Fibroblast of skin of left quadriceps (primary cell): Measurements from ENCODE around the gene DPP7.

Experiments
- DNase-seq, 2 experiments: peaks; one replicate each; pipeline ENCODE4 v3.0.0-alpha.2; 2013; ENCODE audit warnings: low read depth in 2 of 2

DPP7 gene

DNA sequence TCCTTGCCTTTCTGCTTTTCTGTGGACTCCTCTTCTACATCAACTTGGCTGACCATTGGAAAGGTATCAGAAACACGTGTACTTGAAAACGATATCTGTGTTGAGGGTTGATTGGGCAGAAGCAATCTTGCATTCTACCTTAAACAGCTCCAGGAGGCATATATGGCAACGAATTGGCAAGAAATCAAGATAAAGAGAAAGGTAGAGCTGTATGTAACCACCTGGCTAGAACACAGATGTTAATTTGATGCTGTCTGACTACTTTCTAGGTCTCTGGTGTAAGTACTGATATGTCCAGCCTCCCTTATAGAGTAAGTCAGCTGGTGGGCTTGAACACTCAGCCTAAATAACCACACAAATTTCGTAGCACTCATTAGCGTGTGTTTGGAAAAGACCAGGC is 26.4 kb downstream of the DPP7 start:
- no peak for DNase-seq

DNA sequence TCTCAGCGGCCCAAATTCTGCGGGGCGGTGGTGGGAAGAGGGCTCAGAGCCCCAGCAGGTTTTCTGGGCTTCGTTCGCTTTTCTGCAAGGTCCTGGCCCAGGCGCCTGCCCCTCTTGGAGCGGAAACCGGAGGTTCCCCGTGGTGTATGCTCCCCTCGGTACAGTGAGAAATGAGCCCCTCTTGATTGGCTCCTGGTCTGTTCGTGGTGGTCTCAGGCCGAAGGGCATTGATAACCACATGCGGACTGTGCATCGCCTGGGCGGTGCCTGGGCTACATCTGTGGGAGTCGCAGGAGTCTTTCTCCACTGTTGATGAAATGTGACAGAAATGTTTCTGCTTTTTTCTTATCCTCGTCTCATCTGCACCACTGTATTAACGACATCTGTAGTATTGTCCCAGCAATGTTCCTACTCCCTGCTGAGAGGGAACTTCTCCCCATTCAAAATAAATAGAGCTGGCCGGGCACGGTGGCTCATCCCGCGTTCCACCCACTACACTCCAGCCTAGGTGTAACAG is 27.1 kb downstream of the DPP7 start:
- no peak for DNase-seq

DNA sequence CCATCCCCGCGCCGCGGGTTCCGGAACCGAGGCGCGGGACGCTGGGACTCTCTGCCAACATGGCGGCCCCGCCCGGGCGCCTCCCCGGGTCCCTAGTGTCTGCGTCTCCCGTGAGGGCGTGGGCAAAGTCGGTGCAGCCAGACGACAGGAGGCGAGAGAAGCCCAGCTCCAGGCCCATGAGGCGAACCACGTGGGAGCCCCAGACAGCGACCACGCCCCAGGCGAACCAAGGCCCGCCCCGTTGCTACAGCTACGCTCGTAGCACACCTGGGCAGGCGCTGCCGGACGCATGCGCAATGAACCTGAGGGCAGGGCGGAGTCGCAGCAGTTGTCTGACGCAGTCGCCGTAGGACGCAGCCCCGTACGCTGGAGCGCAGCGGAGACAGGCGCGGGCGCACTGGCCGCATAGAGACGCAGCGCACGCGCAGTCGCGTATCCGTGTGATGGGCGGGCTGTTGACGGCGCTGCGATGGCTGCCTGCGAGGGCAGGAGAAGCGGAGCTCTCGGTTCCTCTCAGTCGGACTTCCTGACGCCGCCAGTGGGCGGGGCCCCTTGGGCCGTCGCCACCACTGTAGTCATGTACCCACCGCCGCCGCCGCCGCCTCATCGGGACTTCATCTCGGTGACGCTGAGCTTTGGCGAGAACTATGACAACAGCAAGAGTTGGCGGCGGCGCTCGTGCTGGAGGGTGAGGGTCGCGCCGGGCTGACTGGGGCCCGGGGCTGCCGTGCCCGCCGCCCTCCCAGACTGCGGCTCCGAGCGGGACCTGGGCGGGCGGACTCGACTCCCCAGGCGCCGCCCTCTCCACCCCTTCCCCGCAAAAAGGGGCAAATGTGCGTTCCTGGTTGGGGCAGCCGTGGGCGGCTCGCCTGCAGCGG is 27.8 kb downstream of the DPP7 start, which contains the start of gene MAN1B1:
Gene MAN1B1, plus strand, starts transcription at position 455 of the 878 bp plus-strand sequence. Its CDS starts 15 bp downstream, at position 470.
- DNase-seq = peak; percentile 93 to 94

DNA sequence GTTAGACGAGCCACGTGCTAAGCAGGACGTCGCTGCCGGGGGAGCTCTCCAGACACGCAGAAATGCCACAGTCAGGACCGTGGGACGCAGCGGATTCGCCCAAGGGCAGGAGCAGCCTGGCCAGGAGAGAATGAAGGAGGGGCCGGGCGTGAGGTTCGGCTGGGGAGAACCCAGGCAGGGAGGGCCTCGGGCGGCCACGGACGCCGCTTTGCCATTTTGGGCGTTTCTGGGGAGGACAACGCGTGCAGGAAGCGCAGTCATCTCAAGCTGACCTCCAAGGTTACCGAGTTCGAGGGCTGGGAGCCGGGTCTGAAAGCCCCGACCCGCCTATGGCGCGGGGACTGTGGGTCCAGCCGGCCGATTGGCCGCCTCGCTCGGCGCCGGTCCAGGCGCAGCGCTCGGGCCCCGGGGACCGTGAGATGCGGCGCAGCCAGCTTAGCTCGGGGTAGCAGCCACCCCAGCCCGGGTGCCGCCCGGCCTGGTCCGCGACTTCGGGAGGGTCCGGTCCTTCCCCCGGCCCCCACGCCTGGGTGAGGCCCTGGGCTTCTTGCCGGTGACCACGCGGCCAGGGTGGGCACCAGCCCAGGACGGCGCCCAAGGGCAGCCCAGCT is 28.5 kb downstream of the DPP7 start:
- DNase-seq = no peak

DNA sequence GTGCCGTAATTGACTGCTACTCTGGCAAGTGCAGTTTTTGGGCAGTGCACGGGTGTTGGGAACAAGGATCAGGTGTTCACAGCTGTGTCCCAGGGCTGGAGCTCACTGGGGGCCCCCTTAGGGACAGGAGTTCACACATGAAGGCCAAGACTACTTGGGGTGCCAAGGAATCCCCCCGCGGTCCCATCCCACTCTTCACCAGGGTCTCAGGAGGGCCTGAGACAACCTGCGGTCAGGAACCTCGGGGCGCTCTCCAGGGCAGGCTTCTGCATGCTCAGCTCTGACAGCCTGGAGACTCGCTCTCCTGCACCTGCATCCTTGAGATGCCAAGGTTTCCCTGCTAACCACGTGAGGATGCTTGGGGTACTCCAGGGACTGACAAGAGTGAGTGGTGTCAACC is 30.0 kb downstream of the DPP7 start:
- no peak for DNase-seq

DNA sequence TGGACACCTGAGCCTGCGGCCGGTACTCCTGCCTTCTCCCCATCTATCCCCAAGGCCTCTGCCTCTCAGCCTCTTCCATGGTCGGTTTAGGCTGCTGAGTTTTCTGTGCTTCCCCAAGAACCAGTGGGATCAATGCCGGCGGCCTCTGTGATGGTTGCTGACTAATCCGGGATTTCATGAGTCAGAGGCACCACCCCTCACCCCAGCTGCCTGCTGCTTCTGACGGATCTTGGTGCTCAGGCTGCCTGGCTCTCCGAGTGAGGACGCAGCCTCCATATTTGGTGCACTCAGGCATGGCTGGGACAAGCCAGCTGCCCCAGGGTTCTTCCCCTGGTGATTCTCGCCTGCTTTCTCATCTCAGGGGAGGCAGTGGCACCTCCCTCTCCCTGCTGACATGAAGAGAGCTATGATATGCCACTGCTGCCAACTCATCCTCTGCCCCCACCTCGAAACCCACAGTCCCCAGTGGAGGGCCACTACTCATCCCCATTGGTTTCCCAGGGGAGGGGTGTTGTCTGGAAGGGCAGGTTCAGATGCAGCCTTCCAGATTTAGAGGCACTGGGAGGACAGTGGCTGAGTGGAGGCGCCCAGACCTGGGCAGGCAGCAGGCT is 31.0 kb downstream of the DPP7 start:
- DNase-seq = peak; percentile 88 to 89

DNA sequence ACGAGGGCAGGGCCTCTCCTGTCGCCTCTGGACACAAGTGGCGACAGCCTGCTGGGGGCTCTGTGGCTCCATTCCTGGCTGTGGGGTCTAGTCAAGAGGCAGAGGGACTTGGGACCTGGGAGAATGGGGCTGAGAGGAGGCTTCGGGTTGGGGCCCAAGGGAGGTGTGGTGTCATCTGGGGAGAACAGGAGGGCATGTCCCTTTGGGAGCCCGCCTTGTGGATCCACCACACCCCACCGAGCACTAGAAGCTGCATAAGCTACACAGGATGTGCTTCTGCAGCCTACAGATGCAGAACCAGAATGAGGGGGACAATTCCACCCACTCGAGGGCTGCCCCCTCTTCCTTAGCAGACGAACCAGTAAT is 31.6 kb downstream of the DPP7 start:
- DNase-seq = no peak

DNA sequence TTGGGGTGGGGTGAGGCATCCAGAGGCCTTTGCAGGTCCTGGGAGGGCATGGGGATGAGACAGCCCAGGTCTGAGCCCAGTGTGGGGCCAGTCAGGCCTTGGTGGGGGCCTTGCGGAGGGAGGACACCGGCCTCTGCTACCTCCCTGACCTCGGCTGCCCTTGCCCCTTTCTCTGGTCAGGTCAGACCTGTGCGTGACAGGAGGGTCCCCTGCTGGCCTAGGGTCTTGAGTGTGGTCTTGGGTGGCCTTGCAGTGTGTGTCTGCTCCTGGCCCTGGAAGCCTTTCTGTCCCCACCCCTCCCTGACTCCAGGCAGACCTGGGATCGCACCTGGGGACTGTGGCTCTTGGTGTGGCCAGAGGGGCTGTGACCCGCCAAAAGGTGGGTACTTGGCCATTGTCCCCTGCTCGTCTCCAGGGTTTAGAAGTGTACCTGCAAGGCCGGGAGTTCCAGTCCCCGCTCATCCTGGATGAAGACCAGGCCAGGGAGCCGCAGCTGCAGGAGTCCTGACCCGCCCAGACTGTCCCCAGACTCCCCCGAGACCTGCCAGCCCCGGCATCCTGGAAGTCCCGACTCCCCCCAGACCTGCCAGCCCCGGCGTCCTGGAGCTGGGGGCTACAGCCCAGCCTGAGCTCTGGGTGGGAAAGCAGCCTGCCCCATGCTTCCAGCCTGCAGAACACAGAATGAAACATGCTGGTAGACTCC is 32.2 kb downstream of the DPP7 start:
- no peak for DNase-seq

DNA sequence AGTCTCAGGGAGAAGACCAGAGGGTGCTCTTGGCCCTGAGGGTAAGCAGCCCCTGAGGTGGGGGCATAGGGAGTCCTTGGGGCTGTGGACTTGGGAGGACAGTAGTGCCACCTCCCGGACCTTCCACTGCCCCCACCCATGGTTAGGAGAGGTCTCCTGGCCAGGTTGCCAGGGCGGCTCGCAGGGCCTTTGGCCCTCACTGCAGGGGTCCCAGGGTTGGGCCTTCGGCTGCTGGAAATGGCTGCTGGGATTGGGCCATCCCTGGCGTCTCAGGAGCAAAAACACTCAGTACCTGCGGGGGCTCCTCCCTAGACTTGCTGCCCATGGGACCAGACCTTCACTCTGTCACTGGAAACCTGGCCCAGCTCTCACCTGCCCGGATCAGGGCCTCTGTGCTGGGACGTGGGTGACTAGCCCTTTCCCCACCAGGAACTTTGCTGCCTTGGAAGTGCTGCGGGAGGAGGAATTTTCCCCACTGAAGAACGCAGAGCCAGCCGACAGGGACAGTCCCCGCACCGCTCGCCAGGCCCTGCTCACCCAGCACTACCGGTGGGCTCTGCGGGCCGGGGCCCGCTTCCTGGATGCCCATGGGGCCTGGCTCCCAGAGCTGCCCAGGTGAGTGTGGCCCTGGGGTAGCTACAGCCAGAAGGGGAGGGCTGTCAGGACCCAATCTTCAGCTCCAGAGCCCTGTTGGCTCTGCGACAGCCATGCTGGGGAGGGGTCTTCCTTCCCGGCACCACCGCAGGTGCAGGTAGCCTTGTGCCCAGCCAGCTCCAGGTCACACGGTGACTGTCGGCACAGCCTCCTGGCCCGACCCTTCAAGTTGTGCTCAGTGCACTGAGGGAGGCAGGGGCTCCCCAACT is 34.0 kb downstream of the DPP7 start:
- DNase-seq = no peak

DNA sequence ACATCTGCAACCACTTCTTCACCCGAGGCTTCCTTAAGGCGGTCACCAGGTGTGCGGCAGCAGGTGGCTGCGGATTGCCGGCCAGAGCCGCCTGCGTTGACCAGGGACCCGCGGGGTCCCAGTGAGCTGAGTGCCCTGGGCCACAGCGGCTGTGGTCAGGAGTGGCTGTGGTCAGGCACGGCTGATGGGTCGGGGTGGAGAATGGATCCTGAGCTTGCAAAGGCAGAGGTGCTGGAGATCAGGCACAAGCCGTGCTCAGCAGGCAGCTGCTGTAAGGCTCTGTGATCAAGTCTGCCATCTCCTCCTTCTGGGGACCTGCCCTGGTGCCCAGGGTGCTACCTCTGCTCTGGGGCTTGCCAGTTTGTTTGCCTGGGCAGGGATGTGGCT is 35.1 kb downstream of the DPP7 start:
- DNase-seq = no peak

DNA sequence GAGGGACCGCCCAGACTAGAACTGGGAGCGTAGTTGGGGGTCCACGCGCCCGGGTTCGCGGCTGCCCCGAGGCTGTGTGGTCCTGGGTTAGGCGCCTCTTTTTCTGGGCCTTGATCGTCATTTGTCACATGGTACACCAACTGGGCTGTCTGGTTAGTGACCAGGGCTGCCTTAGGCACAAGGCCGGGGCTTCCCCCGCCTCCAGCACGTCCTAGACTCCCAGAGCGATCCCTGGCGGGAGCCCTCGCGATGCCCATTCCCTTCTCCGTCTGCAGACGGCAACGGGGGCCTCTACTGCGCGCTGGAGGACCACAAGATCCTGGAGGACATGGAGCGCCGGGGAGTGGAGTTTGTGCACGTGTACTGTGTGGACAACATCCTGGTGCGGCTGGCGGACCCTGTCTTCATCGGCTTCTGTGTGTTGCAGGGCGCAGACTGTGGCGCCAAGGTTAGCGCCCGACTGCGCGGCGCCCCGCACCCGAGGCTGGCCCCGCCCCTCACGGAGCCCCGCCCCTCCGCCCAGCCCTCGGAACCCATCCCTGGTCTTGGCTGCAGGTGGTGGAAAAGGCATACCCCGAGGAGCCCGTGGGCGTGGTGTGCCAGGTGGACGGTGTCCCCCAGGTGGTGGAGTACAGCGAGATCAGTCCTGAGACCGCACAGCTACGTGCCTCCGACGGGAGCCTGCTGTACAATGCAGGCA is 35.7 kb downstream of the DPP7 start:
- DNase-seq = no peak

DNA sequence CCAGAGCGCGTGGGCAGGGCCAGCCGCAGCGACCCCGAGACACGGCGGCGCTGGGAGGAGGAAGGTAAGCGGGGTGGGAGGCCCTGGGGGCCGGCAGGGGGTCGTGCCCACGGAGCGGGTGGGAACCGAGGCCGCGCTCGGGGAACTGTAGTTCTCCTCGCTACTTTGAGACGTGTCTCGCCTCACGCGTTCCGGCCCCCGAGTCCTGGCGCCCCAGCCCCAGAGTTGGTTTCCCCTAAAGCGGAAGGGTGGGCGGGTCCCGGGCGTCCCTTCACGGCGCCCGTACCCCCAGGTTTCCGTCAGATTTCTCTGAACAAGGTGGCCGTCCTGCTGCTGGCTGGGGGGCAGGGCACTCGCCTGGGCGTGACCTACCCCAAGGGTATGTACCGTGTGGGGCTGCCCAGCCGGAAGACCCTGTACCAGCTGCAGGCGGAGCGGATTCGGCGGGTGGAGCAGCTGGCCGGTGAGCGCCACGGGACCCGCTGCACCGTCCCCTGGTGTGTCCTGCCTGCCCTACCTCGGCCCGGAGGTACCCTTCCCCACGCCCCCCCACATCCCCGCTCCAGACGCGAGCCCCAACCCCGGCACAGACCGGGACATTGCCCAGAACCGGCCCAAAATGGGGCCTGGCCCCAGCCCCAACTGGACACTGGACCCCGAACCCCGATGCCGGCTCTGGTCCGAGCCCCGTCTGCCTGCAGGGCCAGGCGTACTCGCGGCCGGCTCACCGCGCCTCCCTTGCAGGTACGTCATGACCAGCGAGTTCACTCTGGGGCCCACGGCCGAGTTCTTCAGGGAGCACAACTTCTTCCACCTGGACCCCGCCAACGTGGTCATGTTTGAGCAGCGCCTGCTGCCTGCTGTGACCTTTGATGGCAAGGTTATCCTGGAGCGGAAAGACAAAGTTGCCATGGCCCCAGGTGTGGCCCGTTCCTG is 36.5 kb downstream of the DPP7 start:
- no peak for DNase-seq

DNA sequence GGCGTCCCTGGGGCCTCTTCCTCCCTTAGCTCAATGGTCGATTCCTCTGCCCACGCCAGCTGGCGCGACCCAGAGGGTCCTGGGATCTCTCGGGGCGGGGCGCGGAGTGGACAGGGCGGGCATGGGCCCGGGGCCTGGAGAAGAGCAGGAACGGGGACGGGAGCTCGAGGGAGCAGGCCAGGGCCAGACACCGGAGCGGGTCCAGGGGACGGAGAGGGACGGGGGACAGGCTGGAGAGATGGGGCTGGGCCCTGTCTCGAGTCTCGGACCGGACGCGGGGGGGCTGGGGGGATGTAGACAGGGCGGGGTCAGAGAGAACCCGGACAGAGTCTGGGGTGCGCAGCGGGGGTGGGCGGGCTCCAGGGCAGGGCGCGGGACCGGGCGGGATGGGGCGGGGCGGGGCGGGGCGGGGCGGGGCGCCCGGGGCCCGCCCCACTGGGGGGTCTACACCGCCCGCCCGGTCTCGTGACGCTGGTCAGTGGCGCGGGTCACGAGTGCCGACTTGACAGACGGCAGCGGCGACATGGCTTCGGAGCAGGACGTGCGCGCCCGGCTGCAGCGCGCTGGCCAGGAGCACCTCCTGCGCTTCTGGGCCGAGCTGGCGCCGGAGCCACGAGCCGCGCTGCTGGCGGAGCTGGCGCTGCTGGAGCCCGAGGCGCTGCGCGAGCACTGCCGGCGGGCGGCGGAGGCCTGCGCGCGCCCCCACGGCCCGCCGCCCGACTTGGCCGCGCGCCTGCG is 37.4 kb downstream of the DPP7 start, which contains the start of gene UAP1L1:
Gene UAP1L1, plus strand, starts transcription at position 508 of the 738 bp plus-strand sequence. Its CDS starts 16 bp downstream, at position 524.
- no peak for DNase-seq

DNA sequence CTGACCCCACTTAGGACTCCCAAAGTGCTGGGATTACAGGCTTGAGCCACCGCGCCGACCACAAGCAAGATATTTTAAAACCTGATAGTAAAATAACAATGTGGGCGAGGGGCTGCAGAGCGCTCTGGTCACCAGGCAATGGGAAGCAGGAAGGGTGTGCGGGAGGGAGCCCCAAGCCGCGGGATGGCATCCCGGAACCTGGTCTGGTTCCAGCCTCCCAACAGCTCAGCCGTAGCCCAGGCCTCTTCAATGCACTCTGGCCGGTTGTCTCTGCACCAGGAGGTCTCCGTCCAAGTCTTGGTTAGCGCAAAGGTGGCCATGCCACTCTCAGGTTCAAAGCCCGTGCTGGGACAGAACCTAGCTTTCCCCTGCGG is 37.9 kb downstream of the DPP7 start:
- DNase-seq = no peak

DNA sequence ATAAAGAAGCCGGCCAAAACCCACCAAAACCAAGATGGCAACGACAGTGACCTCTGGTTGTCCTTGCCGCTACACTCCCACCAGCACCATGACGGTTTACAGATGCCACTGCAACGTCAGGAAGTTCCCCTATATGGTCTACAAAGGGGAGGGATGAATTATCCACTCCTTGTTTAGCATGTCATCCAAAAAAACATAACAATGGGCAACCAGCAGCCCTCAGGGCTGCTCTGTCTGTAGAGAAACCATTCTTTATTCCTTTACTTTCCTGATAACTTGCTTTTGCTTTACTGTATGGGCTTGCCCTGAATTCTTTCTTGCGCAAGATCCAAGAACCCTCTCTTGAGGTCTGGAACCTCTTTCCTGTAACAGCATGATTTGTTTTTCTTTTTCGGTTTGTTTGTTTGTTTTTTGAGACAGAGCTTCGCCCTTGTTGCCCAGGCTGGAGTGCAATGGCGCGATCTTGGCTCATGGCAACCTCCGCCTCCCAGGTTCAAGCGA is 39.2 kb downstream of the DPP7 start:
- no peak for DNase-seq

DNA sequence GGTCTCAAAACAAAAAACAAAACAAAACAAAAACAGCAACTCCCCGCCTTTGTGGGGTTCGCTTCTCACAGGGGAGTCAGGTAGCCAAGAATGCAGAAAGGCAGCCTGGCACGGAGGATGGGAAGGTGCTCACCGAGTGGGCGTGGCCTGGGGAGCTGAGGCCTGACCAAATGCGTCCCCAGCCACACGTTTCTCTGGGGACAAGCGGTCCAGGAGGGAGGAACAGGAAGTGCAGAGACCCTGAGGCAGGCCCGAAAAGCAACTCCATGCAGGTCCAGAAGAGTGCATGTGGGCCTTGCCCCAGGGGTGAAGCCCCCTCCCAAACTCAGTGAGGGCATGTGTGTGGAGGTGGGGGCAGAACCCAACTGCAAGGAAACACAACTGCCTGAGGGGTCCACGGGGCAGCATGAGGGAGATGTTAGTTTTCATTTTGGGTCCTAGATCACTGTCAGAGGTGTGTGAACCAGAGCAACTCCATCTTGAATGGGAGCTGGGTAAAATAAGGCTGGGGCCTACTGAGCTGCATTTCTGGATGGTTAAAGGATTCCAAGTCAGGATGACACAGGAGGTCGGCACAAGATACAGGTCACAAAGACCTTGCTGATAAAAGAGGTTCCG is 39.8 kb downstream of the DPP7 start:
- no peak for DNase-seq

DNA sequence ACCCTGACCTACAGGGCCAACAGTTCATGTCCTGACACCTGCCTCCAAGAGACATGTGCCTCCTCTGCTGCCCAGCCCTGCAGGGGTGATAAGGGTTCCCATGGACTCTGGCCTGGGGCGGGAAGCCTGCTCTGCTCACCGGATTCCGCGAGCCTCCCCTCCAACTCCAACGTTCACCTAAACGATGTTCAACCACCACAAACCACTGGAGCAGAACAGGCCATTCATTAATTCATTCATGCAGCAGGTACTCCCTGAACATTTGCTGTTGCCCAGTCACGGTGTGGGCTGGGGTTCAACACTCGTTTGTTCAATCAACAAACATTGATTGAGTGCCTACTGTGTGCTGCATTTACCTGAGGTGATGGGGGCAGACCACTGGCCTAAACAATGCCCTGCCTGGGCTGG is 40.5 kb downstream of the DPP7 start:
- no peak for DNase-seq

DNA sequence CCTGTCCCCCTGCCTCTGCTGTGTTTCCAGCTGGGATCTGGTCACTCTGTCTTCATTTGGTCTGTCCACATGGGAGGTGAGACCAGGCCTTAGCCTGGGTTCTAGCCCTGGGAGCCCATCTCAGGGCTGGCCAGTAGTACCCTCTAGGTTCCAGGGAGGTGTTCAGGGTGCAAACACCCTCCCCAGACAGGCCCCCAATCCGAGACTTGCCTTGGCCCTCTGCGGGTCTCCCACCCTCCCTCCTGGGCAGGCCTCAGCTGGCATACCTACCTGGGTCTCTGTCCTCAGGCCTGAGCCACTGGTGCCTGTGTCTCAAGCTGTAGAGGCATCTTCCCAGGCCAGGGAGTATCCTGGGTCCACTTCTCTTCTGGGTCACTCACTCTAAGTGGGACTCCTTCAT is 43.3 kb downstream of the DPP7 start:
- no peak for DNase-seq
